GM18951 (cell line): Measurements from ENCODE around the gene APPBP2.
"Not testable (repeated sequence)": the region's sequence is repeated elsewhere in the genome, so short reads cannot be mapped to it uniquely, and the experiment has no call there.

Experiments
- POLR2A ChIP-seq: IDR thresholded peaks from 4 replicates; pipeline ENCODE4 v1.6.1; 2011; ENCODE audit warnings: mild to moderate bottlenecking; ENCODE audit not compliant: insufficient read length, insufficient read depth; ENCODE audit errors: extremely low read depth
- in situ Hi-C: fragments of 300-500 bp; cut with MboI; formaldehyde crosslinking; loops from one replicate; pipeline ENCODE4 v1.12.0; 2022; ENCODE audit warnings: low sequenced_read_pairs, mixed read lengths, inconsistent platforms; ENCODE audit not compliant: unreplicated experiment

APPBP2 gene

DNA sequence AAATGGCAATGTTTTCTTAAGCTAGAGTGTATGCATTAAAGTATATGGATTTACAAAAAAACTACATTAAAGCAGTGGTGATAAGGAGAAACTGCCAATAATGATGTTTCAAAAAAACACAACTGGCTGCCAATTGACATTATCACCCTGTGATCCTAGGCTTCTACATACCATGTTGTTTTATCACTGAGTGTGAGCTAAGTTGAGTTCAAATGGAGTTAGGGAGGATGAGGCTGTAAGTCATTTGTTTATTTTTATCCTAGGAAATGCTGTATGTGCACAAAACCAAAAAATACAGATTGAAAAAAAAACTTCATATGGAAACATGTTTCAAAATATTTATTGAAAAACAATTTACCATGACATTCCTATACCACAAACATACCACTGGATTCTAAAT is 80.9 kb downstream of the APPBP2 start:
- in situ Hi-C loops, result no loop called here
- no peak for TF ChIP-seq POLR2A

DNA sequence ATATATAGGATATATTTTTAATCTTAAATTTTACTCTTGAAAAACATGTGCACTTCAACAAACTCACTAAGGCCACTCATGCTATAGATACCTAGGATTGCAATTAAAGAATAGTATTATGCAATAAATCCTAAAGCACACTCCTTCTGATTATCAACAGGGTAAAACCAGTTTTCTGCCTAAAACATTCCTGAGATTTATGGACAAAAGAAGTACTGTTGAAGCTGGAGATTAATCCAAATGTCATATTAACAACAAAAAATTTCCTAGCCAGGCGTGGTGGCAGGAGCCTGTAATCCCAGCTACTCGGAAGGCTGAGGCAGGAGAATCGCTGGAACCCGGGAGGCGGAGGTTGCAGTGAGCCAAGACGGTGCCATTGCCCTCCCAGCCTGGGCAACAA is 82.3 kb downstream of the APPBP2 start:
- no peak for TF ChIP-seq POLR2A
- in situ Hi-C loops, result no loop called here

DNA sequence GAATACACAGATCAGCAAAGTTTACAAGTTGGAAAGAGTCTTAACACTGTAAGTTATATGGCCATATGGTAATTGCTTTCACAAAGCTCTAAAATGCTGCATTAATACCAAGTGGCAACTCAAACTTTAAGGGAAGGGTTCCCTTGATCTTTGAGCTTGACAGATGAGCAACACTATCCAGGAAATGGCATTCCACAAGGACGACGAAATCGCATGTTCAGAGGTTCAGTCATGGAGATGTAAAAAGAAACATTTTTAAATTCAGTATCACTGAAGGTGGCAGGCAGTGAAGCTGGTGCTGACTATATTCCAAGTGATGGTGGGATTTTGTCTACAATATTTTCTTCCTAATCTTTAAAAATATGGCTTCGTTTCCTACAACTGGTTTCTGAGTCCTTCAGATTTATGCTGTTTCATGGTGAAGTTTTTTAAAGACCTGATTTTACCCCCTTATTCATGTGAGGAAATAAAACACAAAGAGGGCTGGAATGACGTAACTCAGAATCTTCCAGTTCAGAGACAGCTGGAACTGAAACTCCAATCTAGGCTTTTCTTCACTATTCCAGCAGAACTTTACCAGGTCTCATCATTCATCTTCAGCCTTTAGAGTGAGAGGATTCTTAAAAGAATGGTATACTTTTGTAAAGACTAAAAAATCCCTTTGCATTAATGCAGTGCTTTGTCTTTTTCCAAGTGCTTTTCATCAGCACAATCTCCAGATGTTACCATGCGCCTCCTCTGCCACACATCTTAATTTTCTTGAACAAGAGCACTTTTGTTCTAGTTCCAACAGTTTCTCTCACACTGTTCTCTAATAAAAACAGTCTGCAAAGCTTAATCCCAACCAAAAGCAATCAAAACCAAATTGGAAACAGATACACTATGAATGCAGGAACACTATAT is 83.5 kb downstream of the APPBP2 start:
- in situ Hi-C loops, result no loop called here
- no peak for TF ChIP-seq POLR2A

DNA sequence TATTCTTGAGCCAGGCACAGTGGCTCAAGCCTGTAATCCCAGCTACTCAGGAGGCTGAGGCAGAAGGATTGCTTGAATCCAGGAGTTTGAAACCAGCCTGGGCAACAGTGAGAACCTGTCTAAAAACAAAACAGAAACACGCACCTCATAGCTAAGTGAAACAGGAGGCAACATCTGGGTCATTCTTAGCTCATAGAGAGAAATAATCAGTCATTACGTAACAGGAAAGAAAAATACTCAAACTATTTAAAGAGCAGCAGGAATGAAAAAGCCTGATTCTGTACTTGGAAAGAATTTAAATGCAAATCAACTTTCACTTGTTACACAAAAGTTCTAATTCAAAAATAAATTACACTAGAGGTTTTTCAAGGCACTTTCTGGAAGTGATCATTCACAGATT is 86.5 kb downstream of the APPBP2 start:
- in situ Hi-C loops, result no loop called here
- TF ChIP-seq POLR2A, result no peak

DNA sequence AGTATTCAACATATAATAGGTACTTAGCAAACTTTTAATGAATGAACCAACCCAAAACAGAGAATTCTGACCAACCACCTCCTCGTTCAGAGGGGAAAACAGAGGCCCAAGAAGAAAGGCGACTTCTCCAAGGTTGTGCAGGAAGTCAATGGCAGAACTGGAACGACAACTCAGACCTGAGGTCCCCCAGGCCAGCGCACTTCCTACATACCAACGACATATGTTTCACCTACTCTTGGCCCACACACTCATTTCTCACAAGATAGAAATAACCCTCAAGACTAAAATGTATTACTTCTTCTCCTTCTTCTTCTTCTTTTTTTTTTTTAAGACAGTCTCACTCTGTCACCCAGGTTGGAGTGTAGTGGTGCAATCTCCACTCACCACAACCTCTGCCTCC is 89.4 kb downstream of the APPBP2 start:
- no peak for TF ChIP-seq POLR2A
- in situ Hi-C loops, result no loop called here

DNA sequence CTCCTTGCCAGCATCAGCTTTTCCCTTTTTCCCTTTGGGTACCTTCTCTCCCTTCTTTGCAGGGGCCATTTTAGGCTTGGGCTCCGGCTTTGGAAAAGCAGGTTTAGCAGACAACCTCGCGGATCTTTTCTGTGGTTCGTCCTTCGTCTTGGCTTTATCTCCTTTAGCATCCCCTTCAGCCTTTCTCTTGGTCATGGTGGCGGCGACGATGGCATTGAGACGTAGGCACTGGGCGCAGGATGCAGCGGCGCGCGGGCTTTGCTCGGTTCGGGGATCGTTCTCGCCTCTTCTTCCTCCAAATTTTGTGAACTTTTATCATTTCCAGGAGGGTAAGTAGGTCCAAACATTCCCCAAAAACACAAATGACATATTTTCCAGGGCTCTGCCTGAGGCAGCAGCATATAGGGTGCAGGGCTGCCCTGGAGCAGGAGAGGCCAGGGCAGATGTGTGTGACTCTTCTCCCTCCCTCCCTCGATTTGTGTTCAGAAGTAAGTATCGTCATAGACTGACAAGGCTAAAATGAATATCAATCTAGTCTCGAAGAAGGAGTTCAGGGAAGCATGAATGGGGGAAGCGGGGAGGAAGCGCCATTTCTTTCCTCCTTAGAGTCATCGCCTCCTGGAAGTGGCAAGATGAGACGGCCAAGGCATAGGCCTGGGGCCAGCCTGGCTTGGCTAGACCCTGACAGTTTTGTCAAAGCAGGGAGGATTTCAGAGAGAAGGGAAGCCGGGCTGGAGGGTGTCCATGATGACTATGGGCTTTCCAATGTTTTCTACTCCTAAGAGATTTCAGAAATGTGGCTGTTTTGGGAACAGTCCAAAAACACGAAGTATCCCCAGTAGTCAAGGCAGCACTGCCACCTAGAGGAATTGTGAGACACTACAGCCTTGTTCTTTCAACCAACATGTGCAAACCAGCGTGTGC is 90.5 kb downstream of the APPBP2 start:
- no peak for TF ChIP-seq POLR2A
- in situ Hi-C loops, result no loop called here

DNA sequence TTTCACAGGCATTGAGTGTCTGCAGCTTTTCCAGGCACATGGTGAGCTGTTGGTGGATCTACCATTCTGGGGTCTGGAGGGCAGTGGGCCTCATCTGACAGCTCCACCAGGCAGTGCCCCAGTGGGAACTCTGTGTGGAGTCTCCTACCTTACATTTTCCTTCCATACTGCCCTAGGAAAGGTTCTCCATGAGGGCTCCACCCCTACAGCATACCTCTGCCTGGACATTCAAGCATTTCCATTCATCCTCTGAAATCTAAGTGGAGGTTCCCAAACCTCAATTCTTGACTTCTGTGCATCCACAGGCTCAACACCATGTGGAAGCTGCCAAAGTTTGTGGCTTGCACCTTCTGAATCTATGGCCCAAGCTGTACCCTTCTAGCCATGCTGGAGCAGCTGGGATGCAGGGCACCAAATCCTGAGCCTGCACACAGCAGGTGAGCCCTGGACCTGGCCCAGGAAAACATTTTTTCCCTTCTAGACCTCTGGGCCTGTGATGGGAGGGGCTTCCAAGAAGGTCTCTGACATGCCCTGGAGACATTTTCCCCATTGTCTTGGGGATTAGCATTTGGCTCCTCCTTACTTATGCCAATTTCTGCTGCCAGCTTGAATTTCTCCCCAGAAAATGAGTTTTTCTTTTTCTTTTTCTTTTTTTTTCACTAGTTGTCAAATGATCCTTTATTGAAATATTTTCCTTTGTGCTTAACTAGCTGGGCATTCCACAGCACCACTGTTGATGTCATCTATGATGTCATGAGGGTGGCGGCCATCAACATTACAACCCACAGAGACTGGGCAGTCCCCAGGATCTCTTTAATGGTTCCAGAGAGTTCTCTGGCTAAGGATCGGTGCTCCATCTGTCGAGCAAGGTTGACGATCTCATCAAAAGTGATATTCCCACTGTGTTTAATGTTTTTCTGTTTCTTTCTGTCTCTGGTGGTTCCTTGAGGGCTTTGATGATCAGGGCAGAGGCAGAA is 92.7 kb downstream of the APPBP2 start:
- in situ Hi-C loops, result not testable (repeated sequence)

DNA sequence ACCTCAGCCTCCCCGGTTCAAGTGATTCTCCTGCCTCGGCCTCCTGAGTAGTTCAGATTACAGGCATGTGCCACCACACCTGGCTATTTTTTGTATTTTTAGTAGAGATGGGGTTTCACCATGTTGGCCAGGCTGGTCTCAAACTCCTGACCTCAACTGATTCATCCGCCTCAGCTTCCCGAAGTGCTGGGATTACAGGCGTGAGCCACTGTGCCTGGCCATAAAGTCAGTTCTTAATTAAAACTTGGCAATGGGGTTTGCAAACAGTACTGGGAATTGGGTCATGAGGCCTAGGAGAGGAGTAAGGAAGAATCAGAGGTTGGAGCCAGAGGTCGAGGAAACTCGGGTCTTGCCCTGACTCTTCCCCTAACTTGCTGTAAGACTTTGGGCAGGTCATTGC is 95.5 kb downstream of the APPBP2 start:
- in situ Hi-C loops, result not testable (repeated sequence)

DNA sequence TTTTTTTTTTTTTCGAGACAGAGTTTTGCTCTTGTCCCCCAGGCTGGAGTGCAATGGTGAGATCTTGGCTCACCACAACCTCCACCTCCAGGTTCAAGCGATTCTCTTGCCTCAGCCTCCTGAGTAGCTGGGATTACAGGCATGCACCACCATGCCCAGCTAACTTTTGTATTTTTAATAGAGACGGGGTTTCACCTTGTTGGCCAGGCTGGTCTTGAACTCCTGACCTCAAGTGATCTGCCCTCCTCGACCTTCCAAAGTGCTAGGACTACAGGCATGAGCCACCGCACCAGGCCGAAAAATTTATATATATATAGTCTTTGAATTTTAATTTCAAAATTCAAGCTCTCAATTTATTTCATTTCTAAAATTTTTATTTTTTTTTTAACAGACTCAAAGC is 97.6 kb downstream of the APPBP2 start:
- in situ Hi-C loops, result loop anchor here (10.0 kb wide), 1 partner anchor 216 kb away; no protein-coding TSS in a partner anchor

DNA sequence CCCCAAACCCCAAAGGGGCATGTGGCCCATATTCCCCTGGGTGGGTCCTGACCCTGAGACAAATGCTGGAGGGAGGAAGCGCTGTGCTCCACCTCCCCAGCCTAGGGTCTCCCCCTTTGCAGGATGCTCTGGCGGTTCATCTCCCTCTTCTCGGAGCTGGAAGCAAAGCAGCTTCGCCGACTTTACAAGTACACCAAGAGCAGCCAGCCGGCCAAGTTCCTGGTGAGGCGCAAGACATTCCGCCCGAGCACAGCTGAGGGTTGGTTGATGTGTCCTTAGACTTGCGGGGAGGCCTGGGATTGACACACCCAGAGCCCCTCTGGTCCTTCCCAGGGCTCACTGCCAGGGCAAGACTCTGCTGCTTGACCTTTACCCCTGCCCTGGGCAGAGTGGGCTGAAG is 99.4 kb downstream of the APPBP2 start:
- in situ Hi-C loops, result loop anchor here (10.0 kb wide), 1 partner anchor 218 kb away; no protein-coding TSS in a partner anchor
- no peak for TF ChIP-seq POLR2A

DNA sequence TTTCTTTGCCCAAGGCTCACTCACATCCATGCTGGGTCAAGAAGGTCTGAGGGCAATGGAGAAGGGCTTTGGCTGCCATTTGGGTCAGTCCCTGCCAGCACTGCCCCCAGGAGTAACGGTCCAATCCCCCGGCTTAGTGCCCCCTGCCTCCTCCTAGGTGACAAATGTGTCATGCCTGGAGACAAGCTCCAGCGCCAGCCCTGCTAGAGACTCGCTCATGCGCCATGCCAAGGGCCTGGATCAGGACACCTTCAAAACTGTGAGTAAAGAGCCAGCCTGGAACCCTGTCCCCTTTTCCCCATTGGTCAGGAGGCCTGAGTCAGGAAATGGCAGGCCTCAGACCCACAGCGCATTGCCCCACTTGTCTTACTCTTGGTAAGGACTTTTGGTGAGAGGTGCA is 100.4 kb downstream of the APPBP2 start:
- TF ChIP-seq POLR2A, result no peak
- in situ Hi-C loops, result loop anchor here (10.0 kb wide), 1 partner anchor 219 kb away; no protein-coding TSS in a partner anchor

DNA sequence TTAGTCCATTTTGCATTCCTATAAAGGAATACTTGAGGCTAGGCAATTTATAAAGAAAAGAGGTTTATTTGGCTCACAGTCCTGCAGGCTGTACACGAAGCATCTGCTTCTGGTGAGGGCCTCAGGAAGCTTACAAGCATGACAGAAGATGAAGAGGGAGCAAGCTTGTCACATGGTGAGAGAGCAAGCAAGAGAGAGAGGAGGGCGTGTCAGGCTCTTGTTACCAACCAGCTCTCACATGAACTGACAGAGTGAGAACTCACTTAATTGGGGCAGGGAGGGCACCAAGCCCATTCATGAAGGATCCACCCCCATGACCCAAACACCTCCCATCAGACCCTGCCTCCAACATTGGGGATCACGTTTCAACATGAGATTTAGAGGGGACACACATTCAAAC is 102.2 kb downstream of the APPBP2 start:
- in situ Hi-C loops, result loop anchor here (10.0 to 25.0 kb wide), 2 partner anchors 221 to 287 kb away; partner anchors contain the start of gene CA4
- no peak for TF ChIP-seq POLR2A
